Ectodermal cell (in vitro differentiated cells): ENCODE results near the gene LDLRAD3.

ENCODE experiments used
- H3K27ac ChIP-seq: 2 replicates; pipeline ENCODE4 v1.7.0; 2013; ENCODE audit warnings: mild to moderate bottlenecking, low read depth, low read length; ENCODE audit not compliant: insufficient read depth, poor library complexity, severe bottlenecking
- H3K27me3 ChIP-seq: 2 replicates; pipeline ENCODE4 v1.7.0; 2013; ENCODE audit warnings: mild to moderate bottlenecking, low read length; ENCODE audit not compliant: insufficient read depth, control insufficient read depth, poor library complexity, severe bottlenecking
- H3K36me3 ChIP-seq: one replicate; pipeline ENCODE4 v1.7.0; 2013; ENCODE audit warnings: low read length; ENCODE audit not compliant: control insufficient read depth, insufficient read depth
- H3K4me1 ChIP-seq: one replicate; pipeline ENCODE4 v1.7.0; 2013; ENCODE audit warnings: low read length; ENCODE audit not compliant: control insufficient read depth, insufficient read depth
- H3K4me3 ChIP-seq: 2 replicates; pipeline ENCODE4 v1.7.0; 2013; ENCODE audit warnings: low read depth, low read length, control low read depth; ENCODE audit not compliant: insufficient read depth
- H3K9me3 ChIP-seq: 2 replicates; pipeline ENCODE4 v1.7.0; 2013; ENCODE audit warnings: mild to moderate bottlenecking, low read length, moderate library complexity; ENCODE audit not compliant: control insufficient read depth
- WGBS, 2 experiments: methylation state at CpG; one replicate each; pipeline ENCODE4 v1.1.7; 2013; ENCODE audit warnings: missing lambda C conversion rate in 2 of 2; 5-methylcytosine and 5-hydroxymethylcytosine counted together

The LDLRAD3 gene

GRCh38 chr11:36219996-36220395 is 276.1 kb downstream of the LDLRAD3 start:
- Histone ChIP-seq H3K9me3 (no peaks in the 10 kb centered on the region), H3K36me3 (no peaks in the 10 kb centered on the region), H3K27ac (no peak overlapping the region), H3K4me3 (no peak overlapping the region), H3K4me1 (no peaks in the 10 kb centered on the region), H3K27me3 (no peaks in the 10 kb centered on the region)

DNA sequence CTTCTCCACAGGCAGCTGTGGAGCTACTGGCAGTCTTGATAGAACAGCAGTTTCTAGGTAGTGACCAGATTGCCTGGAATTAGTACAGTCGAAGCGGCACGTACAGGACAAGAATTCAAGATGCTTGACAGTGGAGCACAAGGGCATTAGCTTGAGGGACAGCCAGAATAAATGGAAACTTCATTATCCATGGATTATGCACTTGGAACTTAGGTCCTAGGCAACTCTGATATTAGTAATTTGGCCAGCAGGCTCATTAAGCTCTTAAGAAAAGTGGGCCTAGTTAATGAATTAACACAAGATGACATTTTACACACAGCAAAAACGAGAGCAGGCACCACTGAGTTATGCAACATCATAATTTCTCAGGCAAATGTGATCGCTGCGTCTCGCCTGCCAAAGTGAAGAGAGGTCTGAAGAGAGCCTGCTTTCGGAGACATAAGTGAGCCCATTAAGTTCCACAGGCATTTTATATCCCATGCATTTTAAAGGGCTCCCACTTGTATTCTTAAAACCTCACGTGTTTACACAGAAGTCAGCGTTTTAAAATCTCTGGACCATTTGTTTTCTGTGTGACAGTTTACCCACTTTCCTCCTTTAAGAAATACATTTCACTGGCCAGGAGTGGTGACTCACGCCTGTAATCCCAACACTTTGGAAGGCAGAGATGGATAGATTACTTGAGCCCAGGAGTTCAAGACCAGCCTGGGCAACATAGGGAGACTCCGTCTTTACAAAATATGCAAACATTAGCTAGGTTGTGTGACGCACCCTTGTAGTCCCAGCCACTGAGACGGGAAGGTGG is 279.2 kb downstream of the LDLRAD3 start:
- Histone ChIP-seq H3K27ac (no peak overlapping the region), H3K36me3 (no peaks in the 10 kb centered on the region), H3K9me3 (no peaks in the 10 kb centered on the region), H3K27me3 (no peaks in the 10 kb centered on the region), H3K4me1 (no peaks in the 10 kb centered on the region), H3K4me3 (no peak overlapping the region)
- WGBS, 2 experiments = 91 to 93% methylated on average over 14 of the region's 14 CpGs

DNA sequence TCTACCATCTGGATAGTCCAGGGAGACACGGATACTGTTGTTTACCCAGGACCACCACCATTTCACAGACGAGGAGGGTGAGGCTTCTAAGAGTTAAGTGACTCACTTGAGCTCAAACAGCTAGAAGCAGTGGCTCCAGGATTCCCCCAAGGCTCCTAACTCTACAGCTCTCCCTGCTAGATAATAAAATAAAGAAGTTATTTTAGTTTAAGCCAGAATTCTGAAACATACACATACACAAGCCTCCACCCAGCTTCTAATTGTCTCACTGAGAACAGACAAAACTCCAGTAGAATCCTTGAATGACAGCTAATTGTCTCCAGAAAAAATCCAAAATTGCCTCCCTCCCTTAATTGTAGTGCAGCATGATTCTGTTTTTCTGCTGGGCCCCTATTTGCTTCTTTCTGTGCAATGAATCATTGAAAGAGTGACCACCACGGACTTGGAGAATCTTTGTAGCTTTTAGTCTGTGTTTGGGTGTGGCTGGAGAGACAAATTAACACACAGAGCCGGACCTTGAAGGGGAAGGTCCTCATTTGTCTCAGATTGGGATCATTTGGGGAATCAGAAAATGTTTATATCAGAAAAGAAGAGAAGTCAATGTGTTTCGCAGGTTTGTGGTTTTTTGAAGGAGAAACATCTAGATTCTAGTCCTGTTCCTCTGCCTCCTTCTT is 280.5 kb downstream of the LDLRAD3 start:
- no peaks in the 10 kb centered on the region for H3K27me3 ChIP-seq
- H3K27ac ChIP-seq = no peak overlapping the region
- WGBS, 2 experiments = 90 to 91% methylated on average over 5 of the region's 5 CpGs
- no peaks in the 10 kb centered on the region for H3K9me3 ChIP-seq
- no peaks in the 10 kb centered on the region for H3K36me3 ChIP-seq
- no peak overlapping the region for H3K4me3 ChIP-seq
- no peaks in the 10 kb centered on the region for H3K4me1 ChIP-seq

- peaks cover 2% of the 10 kb centered on the region for H3K4me1 ChIP-seq
- WGBS, 2 experiments = 97 to 98% methylated on average over 15 of the region's 15 CpGs
- H3K27me3 ChIP-seq = no peaks in the 10 kb centered on the region
- no peak overlapping the region for H3K4me3 ChIP-seq
- H3K36me3 ChIP-seq = no peaks in the 10 kb centered on the region
- H3K27ac ChIP-seq = no peak overlapping the region
- H3K9me3 ChIP-seq = no peaks in the 10 kb centered on the region
Observed at GRCh38 chr11:36227044-36227443, 283.2 kb downstream of the LDLRAD3 start.

GRCh38 chr11:36228689-36229088 is 284.8 kb downstream of the LDLRAD3 start:
- H3K4me1 ChIP-seq = peaks cover 2% of the 10 kb centered on the region
- H3K36me3 ChIP-seq = no peaks in the 10 kb centered on the region
- H3K27me3 ChIP-seq = no peaks in the 10 kb centered on the region
- H3K9me3 ChIP-seq = no peaks in the 10 kb centered on the region
- WGBS, 2 experiments = 97 to 99% methylated on average over 8 of the region's 8 CpGs
- H3K27ac ChIP-seq = no peak overlapping the region
- no peak overlapping the region for H3K4me3 ChIP-seq

GRCh38 chr11:36229091-36229705 is 285.3 kb downstream of the LDLRAD3 start:
- Histone ChIP-seq H3K4me3 (no peak overlapping the region), H3K27ac (no peak overlapping the region), H3K4me1 (peaks cover 2% of the 10 kb centered on the region), H3K36me3 (no peaks in the 10 kb centered on the region), H3K9me3 (no peaks in the 10 kb centered on the region), H3K27me3 (no peaks in the 10 kb centered on the region)
- 93 to 95% methylated on average over 12 of the region's 12 CpGs for WGBS, 2 experiments

GRCh38 chr11:36230779-36231699 is 287.2 kb downstream of the LDLRAD3 start:
- no peak overlapping the region for H3K4me3 ChIP-seq
- H3K27me3 ChIP-seq = no peaks in the 10 kb centered on the region
- H3K27ac ChIP-seq = peak overlapping the region; percentile 53
- peaks cover 2% of the 10 kb centered on the region for H3K4me1 ChIP-seq
- 88 to 90% methylated on average over 11 of the region's 11 CpGs for WGBS, 2 experiments
- H3K36me3 ChIP-seq = no peaks in the 10 kb centered on the region
- no peaks in the 10 kb centered on the region for H3K9me3 ChIP-seq

GRCh38 chr11:36233204-36233603 is 289.3 kb downstream of the LDLRAD3 start:
- Histone ChIP-seq H3K36me3 (no peaks in the 10 kb centered on the region), H3K4me1 (peaks cover 2% of the 10 kb centered on the region), H3K27me3 (no peaks in the 10 kb centered on the region), H3K27ac (no peak overlapping the region), H3K9me3 (no peaks in the 10 kb centered on the region), H3K4me3 (no peak overlapping the region)
- 59 to 63% methylated on average over 3 of the region's 3 CpGs for WGBS, 2 experiments

DNA sequence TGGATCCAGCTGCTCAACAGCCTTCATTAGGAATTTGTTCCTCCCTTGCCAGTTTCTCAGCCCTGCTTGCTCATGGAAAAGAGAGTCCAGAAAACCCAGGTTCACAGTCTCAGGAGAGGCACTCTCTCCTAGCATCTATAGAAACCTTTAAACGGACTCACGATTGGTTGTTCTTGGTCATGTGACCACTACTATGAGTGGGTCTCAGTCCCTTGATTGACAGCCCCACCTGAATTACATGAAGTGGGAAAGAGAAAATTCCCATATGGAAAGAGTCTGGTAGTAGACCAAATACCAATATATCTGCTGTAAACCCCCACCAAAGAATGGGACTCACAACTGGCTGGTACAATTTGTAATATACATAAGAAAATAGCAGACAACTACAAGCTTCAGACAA is 291.0 kb downstream of the LDLRAD3 start:
- no peaks in the 10 kb centered on the region for H3K36me3 ChIP-seq
- no peak overlapping the region for H3K4me3 ChIP-seq
- 94 to 100% methylated on average over 2 of the region's 2 CpGs for WGBS, 2 experiments
- peaks cover 2% of the 10 kb centered on the region for H3K4me1 ChIP-seq
- no peaks in the 10 kb centered on the region for H3K27me3 ChIP-seq
- H3K9me3 ChIP-seq = no peaks in the 10 kb centered on the region
- no peak overlapping the region for H3K27ac ChIP-seq
